Spleen (tissue), 11 donors: ENCODE results near the gene EHBP1L1. TPM values are rescaled to one million over a fixed set of nuclear protein-coding genes. Genes with fewer than 3 reads are reported as not detected.

Source experiments
- DNase-seq: peaks from one replicate; pipeline ENCODE4 v3.0.0-alpha.2; 2020
- H3K27ac ChIP-seq, 8 donors: fragments of 200-600 bp; sonication (generic) in 7 of 8; 1 replicate in 4 of 8; 2 replicates in 4 of 8; pipeline versions ENCODE4 v1.5.0 to v1.8.0; 2016 to 2021; ENCODE audit warnings: inconsistent platforms in 4 of 8, mild to moderate bottlenecking in 4 of 8, moderate library complexity in 1 of 8
- H3K27me3 ChIP-seq, 7 donors: fragments of 200-600 bp; sonication (generic) in 6 of 7; replicated peaks in 1 of 7; 1 replicate in 4 of 7; 2 replicates in 3 of 7; pipeline versions ENCODE4 v1.5.0 to v1.8.0; 2016 to 2021; ENCODE audit warnings: inconsistent platforms in 3 of 7, mild to moderate bottlenecking in 1 of 7
- H3K36me3 ChIP-seq, 6 donors: fragments of 200-600 bp; sonication (generic) in 5 of 6; 1 replicate in 4 of 6; 2 replicates in 2 of 6; pipeline versions ENCODE4 v1.5.0 to v1.8.0; 2016 to 2021; ENCODE audit warnings: inconsistent platforms in 2 of 6
- H3K4me1 ChIP-seq, 6 donors: fragments of 200-600 bp; sonication (generic) in 5 of 6; 1 replicate in 3 of 6; 2 replicates in 3 of 6; pipeline versions ENCODE4 v1.5.0 to v1.8.0; 2016 to 2021; ENCODE audit warnings: inconsistent platforms in 3 of 6
- H3K4me3 ChIP-seq, 8 donors: fragments of 200-600 bp; sonication (generic) in 7 of 8; 1 replicate in 4 of 8; 2 replicates in 4 of 8; pipeline versions ENCODE4 v1.5.0 to v1.8.0; 2016 to 2021; ENCODE audit warnings: inconsistent platforms in 4 of 8, mild to moderate bottlenecking in 4 of 8, moderate library complexity in 2 of 8
- H3K9me3 ChIP-seq, 8 donors: fragments of 200-600 bp; sonication (generic) in 7 of 8; 1 replicate in 4 of 8; 2 replicates in 4 of 8; pipeline versions ENCODE4 v1.5.0 to v1.8.0; 2016 to 2021; ENCODE audit warnings: inconsistent platforms in 4 of 8
- POLR2A ChIP-seq, 3 donors: fragments of 450-650 bp; IDR thresholded peaks; one replicate each; pipeline ENCODE4 v1.5.1; 2017; ENCODE audit warnings: antibody characterized with exemption in 3 of 3, mild to moderate bottlenecking in 1 of 3
- POLR2AphosphoS5 ChIP-seq, 3 donors: sonication (generic); formaldehyde crosslinking; IDR thresholded peaks; one replicate each; pipeline ENCODE4 v1.5.1; 2017; ENCODE audit warnings: antibody characterized with exemption in 3 of 3
- WGBS, 5 donors: extraction: QIAGEN DNeasy Blood & Tissue Kit in 3 of 5; methylation state at CpG; one replicate each; pipeline versions ENCODE4 v1.1.5 to v1.1.7; 2013 to 2018; 5-methylcytosine and 5-hydroxymethylcytosine counted together
- intact Hi-C: fragments of 100-400 bp; cut with DNase I; formaldehyde crosslinking; loops from one replicate; pipeline ENCODE4 v1.15.0; 2023; ENCODE audit warnings: low total_unique reads
- polyA plus RNA-seq, 3 donors: library from polyadenylated mRNA; stranded (reverse); fragments of 200-250 nt; gene quantifications; one replicate each; pipeline ENCODE4 v1.2.1, GENCODE V29; 2013
- total RNA-seq, 7 donors: library from RNA; depleted of rRNA in 3 of 7; stranded (reverse); fragments of >200 nt in 3 of 7; fragmentation: NEBNext Ultra II Directional in 4 of 7; extraction: Animal tissue kit (Norgen Biotek cat#: 25700) in 4 of 7; gene quantifications; one replicate each; pipeline versions ENCODE4 v1.1.0 to v1.2.1, GENCODE V29; 2016 to 2021
- TF ChIP-seq, protein P1 (sequence below), 11 experiments: fragments of 200-600 bp in 7 of 11; fragments of 450-650 bp in 4 of 11; sonication (generic) in 4 of 11; IDR thresholded peaks in 8 of 11; conservative IDR thresholded peaks in 3 of 11; 1 replicate in 7 of 11; 2 replicates in 4 of 11; pipeline versions ENCODE4 v1.4.0 to v1.8.0; 2016 to 2021; ENCODE audit warnings: antibody characterized with exemption in 11 of 11, inconsistent platforms in 4 of 11, mild to moderate bottlenecking in 1 of 11
- donor health status: healthy with polysubstance abuse.
- donor health status: DM: no; HTN: no; CAD: no; lungs with moderate emphysema.
- donor health status: DM: no; HTN: no; CAD: no.
- donor health status: Bipolar disorder and iron deficiency.
- donor health status: healthy.
- donor health status: DM: no; HTN: no; CAD: no.
- donor health status: DM: yes; HTN: yes; CAD: no.

The EHBP1L1 gene
- total and polyA plus RNA-seq, 10 donors: 44.3 to 365 (median 215) TPM

DNA sequence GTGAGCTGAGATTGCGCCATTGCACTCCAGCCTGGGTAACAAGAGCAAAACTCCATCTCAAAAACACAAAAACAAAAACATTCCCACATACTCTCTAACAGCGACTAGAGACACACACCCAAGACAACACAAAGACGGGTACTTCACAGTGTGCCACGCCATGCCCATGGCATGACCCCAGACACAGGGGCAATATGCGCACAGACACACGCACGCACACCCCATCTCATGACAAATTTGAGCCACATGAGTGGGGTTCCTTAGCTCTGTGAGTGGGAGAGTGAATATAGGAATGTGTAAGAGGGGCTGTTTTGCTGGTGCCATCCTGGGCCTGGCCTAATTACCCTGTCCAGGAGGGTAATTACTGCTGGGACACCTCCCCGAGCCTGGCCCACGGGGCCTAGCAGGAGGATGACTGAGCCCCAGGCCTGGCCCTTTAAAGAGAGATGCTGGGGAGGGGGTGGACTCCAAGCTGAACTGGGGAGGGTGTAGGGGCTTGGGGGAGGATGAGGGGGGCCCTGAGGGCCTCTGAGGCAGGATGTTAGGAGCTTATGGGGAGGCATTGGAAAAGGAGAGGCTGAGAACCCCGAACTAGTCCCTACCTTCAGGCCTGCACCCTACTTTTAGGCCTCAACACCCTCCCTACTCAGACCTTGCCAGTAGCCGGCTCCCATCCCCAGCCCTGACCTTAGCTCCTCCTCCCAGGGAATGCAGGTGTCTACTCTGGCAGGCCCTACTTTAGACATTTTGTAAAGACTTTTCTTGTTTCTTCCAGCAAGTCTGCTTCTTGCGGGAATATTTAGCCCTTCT is 19.2 kb upstream of the EHBP1L1 start:
- TF ChIP-seq POLR2AphosphoS5 (IDR thresholded peaks at IDR 0.05) (no peak), POLR2A (IDR thresholded peaks at IDR 0.05) (no peak)
- TF ChIP-seq, protein P1, sequence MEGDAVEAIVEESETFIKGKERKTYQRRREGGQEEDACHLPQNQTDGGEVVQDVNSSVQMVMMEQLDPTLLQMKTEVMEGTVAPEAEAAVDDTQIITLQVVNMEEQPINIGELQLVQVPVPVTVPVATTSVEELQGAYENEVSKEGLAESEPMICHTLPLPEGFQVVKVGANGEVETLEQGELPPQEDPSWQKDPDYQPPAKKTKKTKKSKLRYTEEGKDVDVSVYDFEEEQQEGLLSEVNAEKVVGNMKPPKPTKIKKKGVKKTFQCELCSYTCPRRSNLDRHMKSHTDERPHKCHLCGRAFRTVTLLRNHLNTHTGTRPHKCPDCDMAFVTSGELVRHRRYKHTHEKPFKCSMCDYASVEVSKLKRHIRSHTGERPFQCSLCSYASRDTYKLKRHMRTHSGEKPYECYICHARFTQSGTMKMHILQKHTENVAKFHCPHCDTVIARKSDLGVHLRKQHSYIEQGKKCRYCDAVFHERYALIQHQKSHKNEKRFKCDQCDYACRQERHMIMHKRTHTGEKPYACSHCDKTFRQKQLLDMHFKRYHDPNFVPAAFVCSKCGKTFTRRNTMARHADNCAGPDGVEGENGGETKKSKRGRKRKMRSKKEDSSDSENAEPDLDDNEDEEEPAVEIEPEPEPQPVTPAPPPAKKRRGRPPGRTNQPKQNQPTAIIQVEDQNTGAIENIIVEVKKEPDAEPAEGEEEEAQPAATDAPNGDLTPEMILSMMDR (IDR thresholded peaks at IDR 0.05 in 8 of 11, conservative IDR thresholded peaks at IDR 0.05 in 3 of 11): no peak
- no peaks in the 10 kb centered on the region for H3K9me3 ChIP-seq
- no peaks in the 10 kb centered on the region for H3K36me3 ChIP-seq
- DNase-seq: no peak
- H3K27me3 ChIP-seq: peaks cover 0 to 18% (median 0%) of the 10 kb centered on the region in 7 donors
- peak overlapping the region in 7 of 8 donors; percentile 15 to 76 (median 50) for H3K4me3 ChIP-seq
- 82 to 86% (median 86%) methylated on average over 12 of the region's 12 CpGs for WGBS, 5 donors
- H3K4me1 ChIP-seq: peaks cover 56 to 95% (median 88%) of the 10 kb centered on the region in 6 donors
- H3K27ac ChIP-seq: peak overlapping the region; percentile 14 to 91 (median 88)
- intact Hi-C loops: no loop called here

DNA sequence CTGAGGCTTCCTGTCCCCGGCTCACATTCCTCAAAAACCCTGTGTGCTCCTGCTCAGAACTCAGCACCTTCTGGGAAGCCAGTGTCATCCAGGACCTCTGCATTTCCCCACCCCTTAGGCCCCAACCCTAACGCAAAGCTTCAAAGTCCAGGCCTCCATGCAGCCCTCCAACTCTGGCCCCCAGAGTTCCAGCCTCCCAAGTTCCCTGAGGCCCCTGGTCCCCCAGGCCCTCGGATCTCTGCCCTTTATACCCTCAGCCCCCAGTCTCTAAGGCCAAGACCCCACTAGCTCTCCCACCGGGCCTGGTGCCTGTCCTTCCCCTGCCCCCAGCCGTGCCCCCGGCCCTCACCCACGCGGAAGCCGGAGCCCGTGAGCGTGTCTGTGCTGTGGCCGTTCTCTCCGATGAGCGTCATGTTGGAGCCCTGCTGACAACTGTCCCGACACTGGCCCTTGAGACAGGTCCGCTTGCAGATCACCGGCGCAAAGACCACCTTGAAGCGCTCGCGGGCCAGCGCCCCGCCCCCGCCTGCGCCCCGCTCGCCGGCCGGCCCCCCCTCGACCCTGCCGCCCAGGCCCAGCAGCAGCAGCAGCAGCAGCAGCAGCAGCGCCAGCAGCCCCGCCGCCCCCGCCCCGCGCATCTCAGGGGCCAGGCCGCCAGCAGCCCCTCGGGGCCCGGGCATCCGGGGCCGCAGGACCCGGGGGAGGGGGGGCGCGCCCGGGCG is 18.4 kb upstream of the EHBP1L1 start:
- TF ChIP-seq POLR2AphosphoS5 (IDR thresholded peaks at IDR 0.05): no peak
- TF ChIP-seq, protein P1 (IDR thresholded peaks at IDR 0.05 in 8 of 11, conservative IDR thresholded peaks at IDR 0.05 in 3 of 11): no peak
- no peak for TF ChIP-seq POLR2A (IDR thresholded peaks at IDR 0.05)
- no peaks in the 10 kb centered on the region for H3K36me3 ChIP-seq
- intact Hi-C loops: no loop called here
- peaks cover 0 to 18% (median 0%) of the 10 kb centered on the region in 7 donors for H3K27me3 ChIP-seq
- no peaks in the 10 kb centered on the region for H3K9me3 ChIP-seq
- peak overlapping the region; percentile 35 to 76 (median 50) for H3K4me3 ChIP-seq
- peak; percentile 87 for DNase-seq
- H3K27ac ChIP-seq: peak overlapping the region; percentile 73 to 91 (median 88)
- 5 to 13% (median 6%) methylated on average over 18 to 47 of the region's 47 CpGs for WGBS, 5 donors
- peaks cover 49 to 88% (median 80%) of the 10 kb centered on the region in 6 donors for H3K4me1 ChIP-seq

DNA sequence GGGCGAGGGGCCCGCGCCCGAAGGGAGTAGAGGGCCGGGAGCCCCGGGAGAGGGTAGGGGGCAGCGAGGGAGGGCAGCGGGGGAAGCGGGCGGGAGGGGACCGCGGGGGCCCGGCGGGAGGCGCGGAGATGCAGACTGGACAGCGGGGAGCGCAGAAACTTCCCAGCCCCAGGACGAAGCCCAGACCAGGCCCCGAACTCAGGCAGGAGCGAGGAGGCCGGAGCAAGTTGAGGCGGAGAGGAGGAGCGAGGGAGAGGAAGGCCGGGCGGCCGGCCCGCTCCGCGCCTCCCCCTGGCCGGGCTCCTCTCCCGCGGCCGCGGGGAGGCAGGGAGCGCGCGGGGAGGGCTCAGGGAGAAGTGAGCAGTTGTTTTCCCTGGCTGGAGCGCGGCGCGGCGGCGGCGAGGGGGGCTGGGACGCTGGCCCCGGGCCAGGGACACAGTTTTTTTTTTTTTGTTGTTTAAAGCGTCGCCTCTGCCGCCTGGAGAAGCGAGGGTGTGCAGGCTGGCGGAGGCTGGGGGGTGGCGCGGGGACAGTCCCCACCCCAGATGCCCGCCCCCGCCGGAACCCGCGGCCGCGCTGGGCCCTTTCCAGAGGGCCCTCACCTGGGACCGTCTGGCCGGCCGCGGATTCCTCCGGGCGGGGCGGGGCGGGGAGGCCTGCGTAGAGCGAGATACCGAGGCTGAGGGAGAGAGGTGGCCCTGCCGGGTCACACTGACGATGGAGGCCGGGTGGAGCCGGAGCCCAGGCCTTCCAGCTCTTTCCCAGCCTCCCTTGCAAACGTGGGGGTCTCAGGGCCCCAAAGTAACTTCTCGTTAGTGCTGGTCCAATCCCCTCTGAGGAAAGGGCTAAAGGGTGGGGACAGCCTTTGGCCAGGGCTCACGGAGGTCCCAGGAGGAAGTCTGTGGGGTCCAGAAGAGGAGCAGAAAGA is 17.6 kb upstream of the EHBP1L1 start, which contains the start of gene LTBP3:
Gene LTBP3 (minus strand): TSS at position 358 of the 928 bp plus-strand sequence. CDS start 400 bp downstream, outside the sequence.
- peak; percentile 54 to 82 (median 75) for TF ChIP-seq POLR2AphosphoS5 (IDR thresholded peaks at IDR 0.05)
- TF ChIP-seq, protein P1 (IDR thresholded peaks at IDR 0.05 in 8 of 11, conservative IDR thresholded peaks at IDR 0.05 in 3 of 11): peak in 1 of 11 experiments; percentile 8
- no peak for TF ChIP-seq POLR2A (IDR thresholded peaks at IDR 0.05)
- H3K27me3 ChIP-seq: peaks cover 0 to 18% (median 0%) of the 10 kb centered on the region in 7 donors
- 0 to 1% (median 1%) methylated on average over 43 to 79 of the region's 79 CpGs for WGBS, 5 donors
- H3K36me3 ChIP-seq: no peaks in the 10 kb centered on the region
- intact Hi-C loops: no loop called here
- DNase-seq: peak; percentile 89
- no peaks in the 10 kb centered on the region for H3K9me3 ChIP-seq
- H3K4me3 ChIP-seq: peak within 1 kb of the TSS; percentile 35 to 76 (median 50)
- peaks cover 40 to 80% (median 72%) of the 10 kb centered on the region in 6 donors for H3K4me1 ChIP-seq
- peak within 1 kb of the TSS; percentile 73 to 91 (median 88) for H3K27ac ChIP-seq
